8988T (cell line): Measurements from ENCODE around the gene PPP6R2.

ENCODE experiments used
- DNase-seq: peaks from one replicate; pipeline ENCODE4 v3.0.0; 2011

PPP6R2 gene

DNA sequence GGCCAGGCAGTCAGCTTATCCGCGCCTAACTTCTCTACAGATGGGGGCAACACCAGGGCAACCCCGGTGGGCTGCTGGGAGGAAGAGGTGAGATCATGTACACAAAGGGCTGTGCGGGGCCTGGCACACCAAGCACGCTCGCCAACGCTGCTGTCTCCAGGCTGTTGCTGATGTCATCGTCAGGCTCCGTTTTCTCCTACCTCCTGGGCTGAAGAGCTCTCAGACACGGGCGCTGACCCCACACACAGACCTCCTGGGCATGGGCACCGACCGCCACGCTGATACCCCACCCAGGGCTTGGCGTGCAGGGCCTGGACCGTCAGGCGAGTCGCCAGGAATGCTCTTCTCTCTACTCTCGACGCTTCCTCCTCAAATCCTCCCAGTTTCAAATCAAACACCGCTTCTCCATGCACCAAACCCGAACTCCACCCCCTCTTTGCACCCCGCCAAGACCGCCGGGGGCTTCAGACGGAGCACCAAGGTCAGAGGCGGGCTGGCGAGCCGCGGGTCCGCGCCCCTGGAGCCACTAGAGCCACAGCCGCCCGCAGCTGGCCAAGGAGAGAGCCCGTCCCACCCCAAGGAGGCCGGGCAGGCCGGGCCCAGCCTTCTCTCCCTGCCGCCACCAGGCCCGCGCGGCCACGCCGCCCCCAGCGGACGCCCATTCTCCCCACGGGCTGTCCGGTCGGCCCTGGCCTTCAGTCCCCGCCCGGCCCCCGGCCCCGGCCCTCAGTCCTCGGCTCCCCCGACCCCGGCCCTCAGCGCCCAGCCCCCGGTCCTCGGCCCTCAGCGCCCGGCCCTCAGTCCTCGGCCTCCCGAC is 130.9 kb downstream of the PPP6R2 start:
- DNase-seq = no peak

GRCh38 chr22:50474710-50475651 is 131.9 kb downstream of the PPP6R2 start, which contains the start of gene SBF1:
Gene SBF1, minus strand, starts transcription at chr22:50475035. Its CDS starts 195 bp downstream, at chr22:50474840.
- peak; percentile 98 for DNase-seq

GRCh38 chr22:50475652-50476002 is 132.5 kb downstream of the PPP6R2 start:
- DNase-seq = no peak

DNA sequence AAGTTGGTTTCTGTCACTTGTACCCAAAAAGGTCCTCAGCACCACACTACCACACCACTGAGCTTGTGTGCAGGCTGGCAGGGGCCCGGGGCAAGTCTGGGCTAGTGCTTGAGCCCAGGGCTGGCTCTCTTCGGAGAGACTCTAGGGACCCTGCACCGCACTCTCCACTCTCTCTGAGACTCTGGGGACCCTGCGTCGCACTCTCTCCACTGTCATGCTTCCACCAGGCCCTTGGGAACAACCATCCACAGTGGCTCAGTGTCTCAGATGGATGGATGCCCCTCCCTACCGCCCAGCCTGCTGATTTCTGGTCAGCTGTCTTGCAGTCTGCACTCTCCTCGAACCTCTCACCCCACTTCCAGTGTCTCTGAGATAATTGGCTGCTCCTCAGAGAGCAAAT is 133.7 kb downstream of the PPP6R2 start:
- DNase-seq = no peak

DNA sequence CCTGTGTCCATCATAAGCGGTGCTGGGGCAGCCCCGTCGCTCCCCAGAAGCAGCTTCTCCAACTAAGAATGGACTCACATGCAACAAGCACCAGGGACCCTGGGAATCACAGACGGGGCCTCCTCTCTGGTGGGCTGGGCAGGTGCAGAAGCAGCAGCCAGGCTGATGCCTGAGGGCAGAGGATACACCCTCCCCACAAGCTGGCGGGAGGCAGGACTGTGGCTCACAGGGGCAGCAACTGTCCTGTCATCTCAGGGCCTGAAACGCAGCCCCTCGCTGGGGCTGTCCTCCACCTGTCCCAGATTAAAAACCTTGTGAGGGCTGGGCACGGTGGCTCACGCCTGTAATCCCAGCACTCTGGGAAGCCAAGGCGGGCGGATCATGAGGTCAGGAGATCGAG is 134.8 kb downstream of the PPP6R2 start:
- DNase-seq = no peak

DNA sequence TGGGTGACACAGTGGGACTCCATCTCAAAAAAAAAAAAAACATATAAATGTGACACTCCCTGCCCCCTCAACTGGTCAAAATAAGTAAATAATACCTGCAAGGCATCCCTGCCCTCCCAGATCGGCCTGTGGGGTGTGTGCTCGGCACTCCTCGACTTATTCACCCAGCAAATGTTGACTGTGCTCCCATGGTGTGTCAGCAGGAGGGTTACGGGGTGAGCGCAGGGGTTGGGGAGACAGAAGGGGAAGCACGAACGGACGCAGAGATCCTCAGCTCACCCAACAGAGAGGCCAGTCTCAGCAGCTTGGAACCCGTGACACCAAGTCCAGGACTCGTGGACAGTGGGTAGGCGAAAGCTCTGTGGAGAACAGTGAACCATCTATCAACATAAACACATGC is 136.6 kb downstream of the PPP6R2 start:
- no peak for DNase-seq

- no peak for DNase-seq
Measured at GRCh38 chr22:50481045-50481439, 137.9 kb downstream of the PPP6R2 start.

DNA sequence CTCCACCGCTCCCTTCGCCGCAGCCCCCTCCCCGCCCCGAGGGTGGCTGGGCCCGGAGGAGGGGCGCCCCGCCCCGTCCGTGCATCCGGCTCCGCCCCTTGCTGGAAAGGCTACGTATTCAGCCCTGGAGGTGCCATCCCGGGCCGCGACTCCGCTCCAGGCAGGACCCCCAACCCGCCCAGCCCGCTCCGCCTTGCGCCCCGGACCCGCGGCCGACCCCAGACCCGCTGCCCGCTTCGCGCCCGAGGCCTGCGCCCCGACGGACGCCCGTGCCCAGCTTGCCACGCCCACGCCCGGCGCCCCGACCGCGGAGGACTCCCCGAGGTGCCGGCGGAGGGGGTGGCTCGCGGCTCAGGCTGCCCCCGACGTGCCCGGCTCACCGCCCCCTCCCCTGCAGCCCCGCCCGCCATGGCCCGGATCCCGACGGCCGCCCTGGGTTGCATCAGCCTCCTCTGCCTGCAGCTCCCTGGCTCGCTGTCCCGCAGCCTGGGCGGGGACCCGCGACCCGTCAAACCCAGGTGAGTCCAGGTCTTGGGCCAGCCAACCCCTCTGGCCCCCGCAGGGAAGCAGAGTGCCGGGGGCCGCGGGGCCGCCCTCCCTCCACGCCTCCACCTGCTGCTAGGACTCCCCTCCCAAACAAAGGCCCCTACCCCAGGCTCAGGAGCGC is 138.4 kb downstream of the PPP6R2 start, which contains the start of gene ADM2:
Gene ADM2, plus strand, starts transcription at position 104 of the 667 bp plus-strand sequence. Its CDS starts 305 bp downstream, at position 409.
- DNase-seq = no peak

- DNase-seq = no peak
Measured at GRCh38 chr22:50482107-50483074, 139.3 kb downstream of the PPP6R2 start.

- no peak for DNase-seq
Measured at GRCh38 chr22:50483106-50483505, 140.0 kb downstream of the PPP6R2 start.

DNA sequence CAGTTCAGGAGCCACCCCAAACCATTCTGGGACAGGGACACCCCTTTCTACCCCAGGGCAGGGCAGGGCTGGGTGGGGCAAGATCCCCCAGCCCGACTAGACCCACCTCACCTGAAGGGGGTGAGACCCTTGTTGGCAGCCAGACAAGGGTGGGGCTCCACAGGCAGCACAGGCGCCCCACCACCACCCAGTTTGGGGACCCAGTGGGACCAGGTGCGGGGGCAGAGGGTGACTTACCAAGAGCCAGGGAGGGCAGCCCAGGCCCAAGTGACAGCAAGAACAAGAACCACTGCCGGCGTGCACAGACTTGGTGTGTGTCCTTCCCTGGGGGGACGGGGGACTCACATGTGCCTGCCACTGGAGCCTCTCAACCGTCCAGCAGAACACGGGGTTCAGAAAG is 140.4 kb downstream of the PPP6R2 start:
- DNase-seq = no peak

- DNase-seq = no peak
Measured at GRCh38 chr22:50483977-50484853, 141.1 kb downstream of the PPP6R2 start.

DNA sequence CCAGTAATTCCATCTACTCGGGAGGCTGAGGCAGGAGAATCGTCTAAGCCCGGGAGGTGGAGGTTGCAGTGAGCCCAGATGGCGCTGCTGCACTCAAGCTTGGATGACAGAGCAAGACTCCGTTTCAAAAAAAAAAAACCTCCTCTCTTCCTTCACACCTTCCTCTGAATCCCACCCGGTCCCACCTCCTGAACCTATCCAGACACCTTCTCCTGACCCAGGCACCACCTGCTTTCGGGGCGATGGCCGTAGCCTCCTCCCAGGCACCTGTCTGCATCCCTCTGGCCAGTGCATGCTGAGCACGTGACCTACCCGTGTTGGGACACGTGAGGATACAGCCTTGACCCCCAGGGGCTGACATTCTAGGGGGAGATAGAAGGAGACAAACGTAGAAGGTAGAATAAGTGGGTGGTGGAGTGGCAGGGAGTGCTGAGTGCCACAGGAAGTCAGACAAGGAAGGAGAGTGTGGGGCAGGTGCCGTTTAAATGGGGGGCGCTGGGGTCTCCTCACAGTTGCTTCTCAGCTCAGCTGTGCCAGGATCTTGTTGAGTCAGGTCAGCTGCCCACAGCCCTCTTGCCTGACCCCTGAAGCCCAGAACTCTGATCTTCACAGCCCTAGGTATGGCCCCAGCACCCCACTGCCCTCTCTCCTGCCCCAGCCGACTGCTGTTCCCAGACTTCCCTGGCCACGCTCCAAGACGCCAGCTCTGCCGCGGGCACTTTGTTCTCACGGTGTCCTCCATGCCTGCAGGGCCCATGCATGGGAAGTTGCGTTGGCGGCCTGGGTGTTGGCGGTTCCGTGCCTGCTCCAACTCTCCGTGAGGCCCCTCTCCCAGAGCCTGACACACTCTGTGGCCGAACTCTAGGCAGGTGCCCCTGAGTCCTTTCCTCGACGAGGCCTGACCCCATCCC is 142.3 kb downstream of the PPP6R2 start:
- no peak for DNase-seq

DNA sequence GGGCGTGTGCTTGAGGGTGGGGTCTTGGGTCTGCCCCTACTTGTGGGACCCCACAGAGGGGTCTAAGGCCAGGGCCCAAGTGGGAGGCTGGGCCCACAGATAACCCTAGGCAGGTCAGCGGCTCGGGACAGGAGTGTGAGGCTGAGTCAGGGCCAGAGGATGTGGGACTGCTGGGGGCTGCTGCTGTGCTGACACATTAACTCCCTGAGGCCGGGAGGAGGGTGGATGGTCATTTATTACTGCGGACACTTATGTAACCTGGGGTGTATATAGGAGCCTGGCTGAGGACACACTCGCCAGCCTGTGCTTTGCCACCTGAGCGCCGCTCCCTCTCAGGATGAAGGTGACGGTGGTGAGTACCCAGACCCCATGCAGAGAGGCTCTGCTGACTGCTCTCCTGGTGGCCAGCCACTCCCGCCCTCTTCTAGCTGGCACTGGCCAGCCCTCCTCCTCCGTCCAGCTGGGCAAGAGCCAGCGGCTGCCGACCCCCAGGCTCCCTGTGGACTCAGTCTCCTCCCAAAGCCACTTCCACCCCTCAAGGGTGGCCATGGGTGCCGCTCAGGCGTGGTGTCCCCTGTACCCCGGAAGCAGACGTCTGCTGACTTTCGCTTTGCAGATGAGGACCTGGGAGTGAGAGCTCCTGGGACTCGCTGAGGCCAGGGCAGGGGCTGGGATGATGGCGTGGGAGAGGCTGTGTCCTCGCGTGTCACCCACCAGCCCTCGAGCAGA is 143.6 kb downstream of the PPP6R2 start, which contains the start of gene MIOX:
Gene MIOX, plus strand, starts transcription at position 299 of the 729 bp plus-strand sequence. Its CDS starts 39 bp downstream, at position 338.
- no peak for DNase-seq

DNA sequence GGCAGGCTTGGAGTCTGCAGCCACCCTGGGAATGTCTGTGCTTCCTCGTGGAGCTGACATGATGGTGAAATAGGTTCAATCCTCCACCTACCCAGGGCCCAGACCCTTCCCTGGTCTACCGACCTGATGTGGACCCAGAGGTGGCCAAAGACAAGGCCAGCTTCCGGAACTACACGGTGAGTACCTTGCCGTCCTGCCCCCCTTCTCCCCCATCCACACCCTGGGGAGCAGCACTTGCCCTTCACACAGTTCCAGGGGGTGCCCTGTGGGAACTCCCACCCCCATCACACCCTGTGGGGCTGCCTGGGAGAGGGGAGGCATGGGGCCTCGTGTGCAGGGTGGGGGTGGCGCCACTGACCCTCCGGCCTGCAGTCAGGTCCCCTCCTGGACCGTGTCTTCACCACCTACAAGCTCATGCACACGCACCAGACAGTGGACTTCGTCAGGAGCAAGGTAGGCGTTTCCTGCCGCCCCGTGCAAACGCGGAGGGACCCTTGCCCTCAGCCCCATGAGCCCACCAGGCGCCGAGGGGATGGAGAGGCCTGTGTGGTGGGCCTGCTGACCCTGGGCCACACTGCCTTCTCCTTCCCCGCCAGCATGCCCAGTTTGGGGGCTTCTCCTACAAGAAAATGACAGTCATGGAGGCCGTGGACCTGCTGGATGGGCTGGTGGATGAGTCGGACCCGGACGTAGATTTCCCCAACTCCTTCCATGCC is 144.3 kb downstream of the PPP6R2 start:
- no peak for DNase-seq

DNA sequence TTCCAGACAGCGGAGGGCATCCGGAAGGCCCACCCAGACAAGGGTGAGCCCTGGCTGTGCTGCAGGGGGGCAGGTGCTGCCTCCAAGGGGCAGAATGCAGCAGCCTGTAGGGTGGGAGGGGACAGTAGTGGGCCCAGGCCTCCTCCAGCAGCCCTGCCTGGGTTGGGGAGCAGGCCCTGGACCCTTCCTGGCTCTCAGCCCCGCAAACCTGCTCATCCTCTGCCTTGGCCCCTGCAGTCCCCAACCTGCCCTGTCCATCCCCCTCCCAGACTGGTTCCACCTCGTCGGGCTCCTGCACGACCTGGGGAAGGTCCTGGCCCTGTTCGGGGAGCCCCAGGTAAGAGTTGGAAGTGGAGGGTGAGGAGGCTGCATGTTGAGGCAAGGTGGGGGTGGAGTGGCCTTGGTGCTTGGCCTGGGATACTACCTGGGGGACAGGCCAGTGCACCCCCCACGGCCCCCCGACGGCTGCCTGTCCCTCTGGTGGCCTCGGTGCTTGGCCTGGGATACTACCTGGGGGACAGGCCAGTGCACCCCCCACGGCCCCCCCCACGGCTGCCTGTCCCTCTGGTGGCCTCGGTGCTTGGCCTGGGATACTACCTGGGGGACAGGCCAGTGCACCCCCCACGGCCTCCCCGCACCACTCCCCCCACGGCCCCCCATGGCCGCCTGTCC is 145.0 kb downstream of the PPP6R2 start:
- DNase-seq = no peak

GRCh38 chr22:50488886-50489285 is 145.8 kb downstream of the PPP6R2 start:
- DNase-seq = no peak
